ENCODE data around the gene SUPT20HL2.

GRCh38 chrX:24262309-24262708, 51.6 kb downstream of the SUPT20HL2 start:
- TF ChIP-seq SPI1 (IDR thresholded peaks at IDR 0.05; ENCODE audit: low read depth, low read length), result no peak
- no peak for TF ChIP-seq POLR2A (IDR thresholded peaks at IDR 0.05; ENCODE audit: low read depth, low read length)
- TF ChIP-seq TAF1 (IDR thresholded peaks at IDR 0.05; ENCODE audit: low read depth, low read length), result no peak

Data from GM12891 (cell line).